HG03135 (cell line): Measurements from ENCODE around the gene RAB29.

Experiments used
- ATAC-seq: cut with Tn5 transposase; IDR thresholded peaks from one replicate; pipeline ENCODE4 v1.9.1; 2021; ENCODE audit warnings: mild to moderate bottlenecking, moderate library complexity; ENCODE audit not compliant: unreplicated experiment

Gene RAB29

DNA sequence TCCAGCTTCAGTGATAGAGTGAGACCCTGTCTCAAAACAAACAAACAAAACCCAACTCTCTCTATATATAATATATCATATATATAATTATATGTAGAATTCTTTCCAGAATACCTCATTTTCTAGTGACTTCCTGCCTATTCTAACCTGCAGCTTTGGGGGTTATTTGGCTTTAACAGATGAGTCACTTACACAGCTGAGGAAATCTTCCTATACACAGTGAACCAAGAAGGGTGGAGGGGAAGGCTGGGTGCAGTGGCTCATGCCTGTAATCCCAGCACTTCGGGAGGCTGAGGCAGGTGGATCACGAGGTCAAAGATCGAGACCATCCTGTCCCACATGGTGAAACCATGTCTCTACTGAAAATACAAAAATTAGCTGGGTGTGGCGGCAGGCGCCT is 9.2 kb downstream of the RAB29 start:
- ATAC-seq: no peak

DNA sequence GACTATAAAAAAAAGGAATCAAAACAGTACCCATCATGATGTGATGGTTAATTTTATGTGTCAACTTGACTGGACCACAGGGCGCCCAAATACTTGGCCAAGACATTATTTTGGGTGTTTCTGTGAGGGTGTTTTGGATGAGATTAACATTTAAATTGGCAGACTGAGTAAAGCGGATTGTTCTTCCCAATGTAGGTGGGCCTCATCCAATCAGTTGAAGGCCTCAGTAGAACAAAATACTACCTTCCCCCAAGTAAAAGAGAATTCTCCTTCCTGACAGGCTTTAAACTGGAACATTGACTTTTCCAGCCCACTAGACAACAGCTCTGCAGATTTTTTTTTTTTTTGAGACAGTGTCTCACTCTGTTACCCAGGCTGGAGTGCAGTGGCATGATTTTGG is 10.7 kb downstream of the RAB29 start:
- no peak for ATAC-seq

DNA sequence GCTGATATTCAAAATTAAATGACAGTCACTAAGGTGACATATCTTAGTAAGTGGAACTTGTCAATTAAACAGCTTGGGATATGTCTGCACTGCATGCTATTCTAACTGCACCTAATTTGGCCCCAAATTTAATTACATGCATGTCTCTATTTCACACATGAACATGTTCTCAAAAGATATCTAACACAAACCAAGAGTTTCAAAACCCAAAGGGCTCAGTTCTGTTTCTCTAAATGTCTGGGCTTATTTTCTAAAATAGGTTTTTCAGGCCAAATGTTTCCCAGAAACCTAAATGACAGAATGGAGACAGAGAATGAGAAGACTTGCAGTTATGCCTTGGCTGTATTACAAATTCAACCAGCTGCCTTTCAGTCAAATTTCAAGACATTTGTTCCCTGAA is 11.3 kb downstream of the RAB29 start:
- no peak for ATAC-seq

- no peak for ATAC-seq
These were observed 14.7 kb downstream of the RAB29 start for GRCh38 chr1:205760606-205761005.

DNA sequence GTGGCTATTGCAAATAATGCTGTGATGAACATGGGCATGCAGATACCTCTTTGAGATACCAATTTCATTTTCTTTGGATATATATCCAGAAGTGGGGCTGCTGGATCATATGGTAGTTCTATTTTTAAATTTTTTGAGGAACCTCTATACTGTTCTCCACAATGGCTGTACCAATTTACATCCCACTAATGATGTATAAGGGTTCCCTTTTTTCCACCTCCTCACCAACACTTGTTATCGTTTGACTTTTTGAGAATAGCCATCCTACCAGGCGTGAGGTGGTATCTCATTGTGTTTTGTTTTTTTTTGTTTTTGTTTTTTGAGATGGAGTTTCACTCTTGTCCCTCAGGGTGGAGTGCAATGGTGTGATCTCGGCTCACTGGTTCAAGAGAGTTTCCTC is 18.7 kb downstream of the RAB29 start:
- ATAC-seq: no peak

DNA sequence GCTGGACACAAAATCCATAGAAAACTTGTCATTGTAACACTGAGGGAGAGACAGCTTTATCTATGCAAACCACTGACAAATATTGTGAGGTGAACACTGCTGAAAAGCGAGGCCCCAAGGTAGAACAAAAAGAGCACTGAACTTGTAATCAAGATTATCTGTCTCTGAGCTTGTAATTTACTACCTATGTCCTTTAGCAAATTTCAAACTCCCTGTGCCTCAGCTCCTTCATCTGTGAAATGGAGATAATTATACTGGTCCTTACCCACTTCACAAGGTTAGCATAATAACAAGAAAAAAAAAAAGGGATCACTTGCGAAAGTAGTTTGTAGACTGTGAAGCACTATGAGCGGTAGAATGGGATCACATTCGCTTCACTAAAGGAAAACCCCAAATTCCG is 20.4 kb downstream of the RAB29 start:
- no peak for ATAC-seq

DNA sequence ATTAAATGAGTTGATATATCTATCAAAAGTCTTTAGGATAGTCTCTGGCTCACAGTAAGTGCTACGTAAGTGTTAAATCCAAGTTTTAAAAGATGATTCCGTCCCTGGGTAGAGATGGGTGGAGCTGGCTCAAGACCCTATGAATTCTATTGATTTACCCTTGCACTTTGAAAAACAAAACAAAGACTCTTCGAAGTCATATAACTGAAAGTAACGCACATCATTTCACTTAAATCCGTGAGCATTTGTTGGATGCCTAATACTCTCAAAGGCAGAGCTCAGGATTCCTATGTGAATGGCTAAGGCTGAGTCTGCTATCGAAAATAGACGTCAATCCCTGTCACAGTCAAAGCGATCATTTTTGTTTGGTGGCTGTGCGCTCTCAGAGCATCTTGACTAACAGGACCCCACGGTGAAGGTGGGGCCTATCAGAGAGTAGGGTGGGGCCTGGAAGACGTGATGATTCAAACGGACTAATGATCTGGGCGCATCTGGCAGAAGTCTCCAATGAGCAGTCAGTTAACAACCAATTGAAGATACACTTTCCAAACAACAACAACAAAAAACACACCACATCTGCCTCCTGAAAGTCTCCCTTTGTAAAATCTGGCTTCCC is 24.1 kb downstream of the RAB29 start:
- ATAC-seq: no peak

DNA sequence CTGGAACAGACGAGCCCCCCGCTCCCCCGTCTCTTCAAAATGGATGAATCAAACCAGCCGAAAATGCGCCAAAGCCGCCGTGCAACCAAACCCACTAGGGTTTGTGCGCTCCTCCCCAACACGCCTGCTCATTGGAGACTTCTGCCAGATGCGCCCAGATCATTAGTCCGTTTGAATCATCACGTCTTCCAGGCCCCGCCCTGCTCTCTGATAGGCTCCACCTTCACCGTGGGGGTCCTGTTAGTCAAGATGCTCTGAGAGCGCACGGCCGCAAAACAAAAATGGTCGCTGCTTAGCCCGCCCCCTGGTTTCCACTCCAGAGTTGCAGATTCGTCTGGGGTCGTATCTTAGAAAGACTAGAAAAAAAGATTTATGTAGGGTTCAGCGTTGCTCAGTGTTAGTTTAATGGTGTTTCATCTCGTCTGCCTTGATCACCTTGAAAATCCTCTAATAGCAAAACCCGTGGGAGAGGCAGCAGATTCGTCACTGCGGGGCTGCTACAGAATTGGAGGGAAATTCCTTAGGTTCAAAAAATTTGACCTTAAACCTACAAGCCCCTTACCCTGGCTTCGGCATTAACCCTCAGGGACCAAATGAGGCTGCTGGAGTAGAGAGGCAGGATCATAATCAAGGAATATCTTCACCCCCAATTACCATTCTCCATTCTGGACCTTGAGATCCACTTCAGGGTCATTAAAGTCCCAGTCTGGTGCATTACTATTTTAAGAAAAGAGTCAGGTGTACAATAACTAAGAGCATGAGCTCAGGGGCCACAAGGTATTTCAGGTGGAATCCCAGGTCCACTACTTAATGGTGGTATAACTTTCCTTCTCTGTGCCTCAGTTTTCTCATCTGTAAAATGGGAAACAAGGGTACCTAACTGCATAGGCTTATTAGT is 24.9 kb downstream of the RAB29 start, which contains the start of gene NUCKS1:
NUCKS1 (minus strand) TSS at position 45 of the 898 bp plus-strand sequence. CDS start 209 bp downstream, outside the sequence.
- peak; percentile 79 for ATAC-seq

GRCh38 chr1:205749234-205750137 is 25.8 kb downstream of the RAB29 start:
- peak; percentile 72 for ATAC-seq

- ATAC-seq: peak; percentile 16
These were observed 26.7 kb downstream of the RAB29 start for GRCh38 chr1:205748403-205749233.

- no peak for ATAC-seq
These were observed 28.4 kb downstream of the RAB29 start for GRCh38 chr1:205746757-205747412.

GRCh38 chr1:205744403-205744802 is 30.9 kb downstream of the RAB29 start:
- no peak for ATAC-seq

- no peak for ATAC-seq
These were observed 31.3 kb downstream of the RAB29 start for GRCh38 chr1:205743977-205744376.

- ATAC-seq: no peak
These were observed 33.6 kb downstream of the RAB29 start for GRCh38 chr1:205741681-205742080.

DNA sequence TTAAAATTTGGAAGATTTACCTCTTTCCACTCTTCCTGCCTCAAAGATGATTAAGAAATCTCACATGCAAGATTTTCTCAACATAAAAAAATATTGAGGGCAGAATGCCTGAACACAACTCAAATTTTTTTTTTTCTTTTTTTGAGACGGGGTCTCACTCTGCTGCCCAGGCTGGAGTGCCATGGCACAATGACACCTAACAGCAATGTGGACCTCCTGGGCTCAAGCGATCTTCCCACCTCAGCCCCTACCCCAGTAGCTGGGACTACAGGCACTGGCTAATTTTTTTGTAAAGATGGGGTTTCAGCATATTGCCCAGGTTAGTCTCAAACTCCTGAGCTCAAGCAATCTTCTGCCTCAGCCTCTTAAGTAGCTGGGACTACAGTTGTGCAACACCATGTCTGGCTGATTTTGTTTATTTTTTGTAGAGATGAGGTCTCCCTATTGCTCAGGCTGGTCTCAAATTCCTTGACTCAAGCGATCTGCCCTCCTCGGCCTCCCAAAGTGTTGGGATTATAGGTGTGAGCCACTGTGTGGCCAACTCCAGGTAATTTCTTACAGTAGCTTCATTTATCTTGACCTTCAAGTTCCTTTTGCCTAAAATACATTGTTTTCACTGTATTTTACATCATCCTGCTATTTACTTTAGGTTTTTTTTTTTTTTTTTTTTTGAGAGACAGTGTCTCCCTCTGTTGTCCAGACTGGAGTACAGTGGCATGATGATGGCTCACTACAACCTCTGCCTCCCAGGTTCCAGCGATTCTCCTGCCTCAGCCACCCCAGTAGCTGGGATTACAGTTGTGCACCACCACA is 35.7 kb downstream of the RAB29 start:
- no peak for ATAC-seq

GRCh38 chr1:205735218-205735617 is 40.1 kb downstream of the RAB29 start:
- no peak for ATAC-seq

DNA sequence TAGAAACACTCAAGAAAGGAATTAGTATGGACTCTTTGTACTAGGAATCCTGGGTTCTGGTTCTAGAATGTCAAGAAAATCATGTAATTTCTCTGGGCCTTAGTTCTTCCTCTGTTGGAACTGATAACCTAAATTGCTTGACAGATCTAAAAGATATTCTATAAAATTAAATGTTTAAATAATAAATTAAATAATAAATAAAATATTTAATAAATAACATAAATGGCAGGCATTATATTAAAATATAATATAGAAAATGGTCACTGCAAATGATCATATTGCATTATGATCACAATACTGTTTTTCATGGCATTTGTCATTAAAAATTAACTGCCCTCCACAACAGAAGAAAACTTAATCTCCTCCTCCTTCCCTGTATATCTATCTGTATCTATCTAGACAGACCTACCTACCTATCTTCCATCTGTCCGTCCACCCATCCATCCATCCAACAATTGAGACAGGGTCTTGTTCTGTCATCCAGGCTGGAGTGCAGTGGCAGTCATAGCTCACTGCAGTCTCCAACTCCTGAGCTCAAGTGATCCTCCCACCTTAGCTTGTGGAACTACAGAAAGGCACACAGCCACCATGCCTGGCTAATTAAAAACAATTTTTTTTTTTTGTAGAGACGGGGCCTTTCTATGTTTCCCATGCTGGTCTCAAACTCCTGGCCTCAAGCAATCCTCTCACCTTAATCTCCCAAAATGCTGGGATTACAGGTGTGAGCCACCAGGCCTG is 41.7 kb downstream of the RAB29 start:
- ATAC-seq: no peak

- no peak for ATAC-seq
These were observed 45.2 kb downstream of the RAB29 start for GRCh38 chr1:205729945-205730610.
